Ovary (tissue), 3 donors: ENCODE data around the gene MRPL41.

Experiments used
- EP300 ChIP-seq: sonication (generic); formaldehyde crosslinking; IDR thresholded peaks from one replicate; pipeline ENCODE4 v1.6.1; 2017; ENCODE audit warnings: antibody characterized with exemption
- TF ChIP-seq, protein P1 (sequence below), 3 donors: fragments of 450-650 bp in 2 of 3; fragments of 200-600 bp in 1 of 3; IDR thresholded peaks; one replicate each; pipeline versions ENCODE4 v1.5.1 to v1.8.0; 2016 to 2022; ENCODE audit warnings: antibody characterized with exemption in 3 of 3, mild to moderate bottlenecking in 1 of 3
- donor health status: DM: no; HTN: no; CAD: no.

DNA sequence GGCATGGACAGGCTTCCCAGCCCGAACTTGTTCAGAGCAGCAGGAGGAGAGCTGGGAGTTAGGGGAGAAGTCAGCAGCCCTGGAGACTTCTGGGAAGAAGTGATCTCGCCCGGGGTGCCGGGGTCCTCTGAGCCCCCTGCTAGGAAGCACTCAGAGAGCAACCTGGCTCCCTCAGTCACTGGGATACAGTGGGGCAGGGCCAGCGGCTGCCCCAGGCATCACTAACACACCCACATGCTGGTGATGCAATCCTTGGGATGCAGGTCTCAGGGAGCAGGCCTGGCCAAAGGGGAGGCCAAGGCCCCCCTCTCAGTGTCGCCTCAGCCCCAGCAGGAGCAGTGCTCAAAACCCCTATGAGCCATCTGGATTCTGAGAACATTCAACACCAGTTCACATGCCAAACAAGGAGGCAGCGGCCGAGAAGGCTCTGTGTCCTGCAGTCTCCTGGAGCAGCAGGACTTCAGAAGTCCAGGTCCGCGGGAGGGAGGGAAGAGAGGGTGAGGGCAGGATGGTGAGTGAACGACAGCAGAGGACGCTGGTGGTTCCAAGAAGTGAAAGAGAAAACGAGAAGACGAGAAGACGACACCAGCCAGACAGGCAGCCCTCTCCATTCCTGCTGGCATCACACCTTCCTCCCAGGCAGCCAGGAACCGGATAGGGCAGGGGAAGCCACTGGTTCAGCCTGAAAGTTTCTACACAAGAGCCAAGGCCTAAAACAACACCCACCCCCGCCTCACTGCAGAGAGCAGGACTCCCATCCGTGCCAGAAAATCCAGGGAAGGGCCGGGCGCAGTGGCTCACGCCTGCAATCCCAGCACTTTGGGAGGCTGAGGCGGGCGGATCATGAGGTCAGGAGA is 3.8 kb upstream of the MRPL41 start:
- TF ChIP-seq, protein P1, sequence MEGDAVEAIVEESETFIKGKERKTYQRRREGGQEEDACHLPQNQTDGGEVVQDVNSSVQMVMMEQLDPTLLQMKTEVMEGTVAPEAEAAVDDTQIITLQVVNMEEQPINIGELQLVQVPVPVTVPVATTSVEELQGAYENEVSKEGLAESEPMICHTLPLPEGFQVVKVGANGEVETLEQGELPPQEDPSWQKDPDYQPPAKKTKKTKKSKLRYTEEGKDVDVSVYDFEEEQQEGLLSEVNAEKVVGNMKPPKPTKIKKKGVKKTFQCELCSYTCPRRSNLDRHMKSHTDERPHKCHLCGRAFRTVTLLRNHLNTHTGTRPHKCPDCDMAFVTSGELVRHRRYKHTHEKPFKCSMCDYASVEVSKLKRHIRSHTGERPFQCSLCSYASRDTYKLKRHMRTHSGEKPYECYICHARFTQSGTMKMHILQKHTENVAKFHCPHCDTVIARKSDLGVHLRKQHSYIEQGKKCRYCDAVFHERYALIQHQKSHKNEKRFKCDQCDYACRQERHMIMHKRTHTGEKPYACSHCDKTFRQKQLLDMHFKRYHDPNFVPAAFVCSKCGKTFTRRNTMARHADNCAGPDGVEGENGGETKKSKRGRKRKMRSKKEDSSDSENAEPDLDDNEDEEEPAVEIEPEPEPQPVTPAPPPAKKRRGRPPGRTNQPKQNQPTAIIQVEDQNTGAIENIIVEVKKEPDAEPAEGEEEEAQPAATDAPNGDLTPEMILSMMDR (IDR thresholded peaks at IDR 0.05), result no peak
- no peak for TF ChIP-seq EP300
